Calu3 (cell line): ENCODE measurements around the gene MAP2K2. TPM values are rescaled to one million over a fixed set of nuclear protein-coding genes. Genes with fewer than 3 reads are reported as not detected.

Source experiments
- BruUV-seq: library from RNA; stranded (reverse); fragments of 400-500 nt; replicated peaks from 2 replicates; lab custom pipeline; 2021; lab: Mats Ljungman, UMichigan
- CTCF ChIA-PET: fragments of 300-600 bp; sonication (Branson Sonifier 250); formaldehyde crosslinking; loops from one replicate; lab custom pipeline; 2022; ENCODE audit warnings: antibody characterized with exemption; lab: Charles Lee
- DNase-seq: peaks from one replicate; pipeline ENCODE4 v3.0.0; 2022
- H3K27ac Mint-ChIP-seq: one replicate; pipeline ENCODE4 v1.8.0; 2022; ENCODE audit warnings: mixed read lengths; ENCODE audit not compliant: unreplicated experiment
- H3K27me3 Mint-ChIP-seq: one replicate; pipeline ENCODE4 v1.8.0; 2022; ENCODE audit warnings: mixed read lengths; ENCODE audit not compliant: unreplicated experiment
- H3K36me3 Mint-ChIP-seq: one replicate; pipeline ENCODE4 v1.8.0; 2022; ENCODE audit warnings: mild to moderate bottlenecking, moderate library complexity, mixed read lengths; ENCODE audit not compliant: insufficient read depth, unreplicated experiment
- H3K4me1 Mint-ChIP-seq: one replicate; pipeline ENCODE4 v1.8.0; 2022; ENCODE audit warnings: mild to moderate bottlenecking, low read depth, mixed read lengths; ENCODE audit not compliant: unreplicated experiment
- H3K4me3 Mint-ChIP-seq: one replicate; pipeline ENCODE4 v1.8.0; 2022; ENCODE audit warnings: mild to moderate bottlenecking, low read depth, moderate library complexity, mixed read lengths; ENCODE audit not compliant: unreplicated experiment
- H3K9me3 Mint-ChIP-seq: one replicate; pipeline ENCODE4 v1.8.0; 2022; ENCODE audit warnings: low read depth, mixed read lengths; ENCODE audit not compliant: unreplicated experiment
- intact Hi-C: fragments of 100-400 bp; cut with micrococcal nuclease; formaldehyde crosslinking; loops from one replicate; pipeline ENCODE4 v1.10.0; 2022; ENCODE audit not compliant: unreplicated experiment
- total RNA-seq: library from RNA; stranded (reverse); gene quantifications from 2 replicates; pipeline ENCODE4 v1.2.3, GENCODE V29; 2022
- TF ChIP-seq, protein P1 (sequence below): fragments of 200-600 bp; IDR thresholded peaks from one replicate; pipeline ENCODE4 v1.8.0; 2022; ENCODE audit warnings: antibody characterized with exemption; ENCODE audit not compliant: unreplicated experiment

MAP2K2 gene
- total RNA-seq, 1 experiment from 2014 or later, result 114 TPM

DNA sequence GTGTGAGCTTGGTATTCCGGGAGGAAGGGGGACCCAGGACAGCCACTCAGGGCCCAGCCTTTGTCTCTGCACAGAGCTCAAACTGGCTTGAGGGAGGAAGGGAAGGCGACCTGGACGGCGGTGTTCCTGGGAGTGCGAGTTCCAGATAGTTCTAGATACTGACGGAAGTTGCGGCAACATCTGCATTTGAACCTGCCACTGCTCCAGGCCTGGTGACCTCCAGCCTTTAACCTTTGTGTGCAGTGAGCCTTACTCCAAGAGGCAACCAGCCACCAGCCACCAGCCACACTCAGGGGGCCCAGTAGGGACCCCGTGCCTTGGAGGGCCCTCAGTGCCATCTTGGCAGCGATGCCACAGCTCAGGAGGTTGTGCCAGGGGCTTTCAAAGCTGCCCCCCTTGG lies 41.8 kb downstream of the MAP2K2 start:
- DNase-seq, result no peak
- no peaks in the 10 kb centered on the region for H3K9me3 Mint-ChIP-seq
- no peaks in the 10 kb centered on the region for H3K27me3 Mint-ChIP-seq
- no peak overlapping the region for H3K4me3 Mint-ChIP-seq
- intact Hi-C loops, result no loop called here
- TF ChIP-seq, protein P1, sequence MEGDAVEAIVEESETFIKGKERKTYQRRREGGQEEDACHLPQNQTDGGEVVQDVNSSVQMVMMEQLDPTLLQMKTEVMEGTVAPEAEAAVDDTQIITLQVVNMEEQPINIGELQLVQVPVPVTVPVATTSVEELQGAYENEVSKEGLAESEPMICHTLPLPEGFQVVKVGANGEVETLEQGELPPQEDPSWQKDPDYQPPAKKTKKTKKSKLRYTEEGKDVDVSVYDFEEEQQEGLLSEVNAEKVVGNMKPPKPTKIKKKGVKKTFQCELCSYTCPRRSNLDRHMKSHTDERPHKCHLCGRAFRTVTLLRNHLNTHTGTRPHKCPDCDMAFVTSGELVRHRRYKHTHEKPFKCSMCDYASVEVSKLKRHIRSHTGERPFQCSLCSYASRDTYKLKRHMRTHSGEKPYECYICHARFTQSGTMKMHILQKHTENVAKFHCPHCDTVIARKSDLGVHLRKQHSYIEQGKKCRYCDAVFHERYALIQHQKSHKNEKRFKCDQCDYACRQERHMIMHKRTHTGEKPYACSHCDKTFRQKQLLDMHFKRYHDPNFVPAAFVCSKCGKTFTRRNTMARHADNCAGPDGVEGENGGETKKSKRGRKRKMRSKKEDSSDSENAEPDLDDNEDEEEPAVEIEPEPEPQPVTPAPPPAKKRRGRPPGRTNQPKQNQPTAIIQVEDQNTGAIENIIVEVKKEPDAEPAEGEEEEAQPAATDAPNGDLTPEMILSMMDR, result no peak
- no peak overlapping the region for H3K27ac Mint-ChIP-seq
- H3K4me1 Mint-ChIP-seq, result no peaks in the 10 kb centered on the region
- CTCF ChIA-PET, result no interaction called here
- no TSS peak for BruUV-seq
- peaks cover 5% of the 10 kb centered on the region for H3K36me3 Mint-ChIP-seq

- CTCF ChIA-PET, result no interaction called here
- no peak overlapping the region for H3K27ac Mint-ChIP-seq
- H3K4me1 Mint-ChIP-seq, result no peaks in the 10 kb centered on the region
- peaks cover 4% of the 10 kb centered on the region for H3K36me3 Mint-ChIP-seq
- DNase-seq, result no peak
- H3K9me3 Mint-ChIP-seq, result no peaks in the 10 kb centered on the region
- no peak overlapping the region for H3K4me3 Mint-ChIP-seq
- intact Hi-C loops, result no loop called here
- TF ChIP-seq, protein P1, result no peak
- H3K27me3 Mint-ChIP-seq, result no peaks in the 10 kb centered on the region
- BruUV-seq, result no TSS peak
Observed at GRCh38 chr19:4081441-4082129, 42.3 kb downstream of the MAP2K2 start.

- intact Hi-C loops, result no loop called here
- CTCF ChIA-PET, result no interaction called here
- DNase-seq, result no peak
- Mint-ChIP-seq H3K27me3 (no peaks in the 10 kb centered on the region), H3K4me3 (no peak overlapping the region), H3K27ac (no peak overlapping the region), H3K4me1 (no peaks in the 10 kb centered on the region), H3K36me3 (no peaks in the 10 kb centered on the region), H3K9me3 (no peaks in the 10 kb centered on the region)
- TF ChIP-seq, protein P1, result no peak
- no TSS peak for BruUV-seq
Observed at GRCh38 chr19:4080473-4080872, 43.4 kb downstream of the MAP2K2 start.

DNA sequence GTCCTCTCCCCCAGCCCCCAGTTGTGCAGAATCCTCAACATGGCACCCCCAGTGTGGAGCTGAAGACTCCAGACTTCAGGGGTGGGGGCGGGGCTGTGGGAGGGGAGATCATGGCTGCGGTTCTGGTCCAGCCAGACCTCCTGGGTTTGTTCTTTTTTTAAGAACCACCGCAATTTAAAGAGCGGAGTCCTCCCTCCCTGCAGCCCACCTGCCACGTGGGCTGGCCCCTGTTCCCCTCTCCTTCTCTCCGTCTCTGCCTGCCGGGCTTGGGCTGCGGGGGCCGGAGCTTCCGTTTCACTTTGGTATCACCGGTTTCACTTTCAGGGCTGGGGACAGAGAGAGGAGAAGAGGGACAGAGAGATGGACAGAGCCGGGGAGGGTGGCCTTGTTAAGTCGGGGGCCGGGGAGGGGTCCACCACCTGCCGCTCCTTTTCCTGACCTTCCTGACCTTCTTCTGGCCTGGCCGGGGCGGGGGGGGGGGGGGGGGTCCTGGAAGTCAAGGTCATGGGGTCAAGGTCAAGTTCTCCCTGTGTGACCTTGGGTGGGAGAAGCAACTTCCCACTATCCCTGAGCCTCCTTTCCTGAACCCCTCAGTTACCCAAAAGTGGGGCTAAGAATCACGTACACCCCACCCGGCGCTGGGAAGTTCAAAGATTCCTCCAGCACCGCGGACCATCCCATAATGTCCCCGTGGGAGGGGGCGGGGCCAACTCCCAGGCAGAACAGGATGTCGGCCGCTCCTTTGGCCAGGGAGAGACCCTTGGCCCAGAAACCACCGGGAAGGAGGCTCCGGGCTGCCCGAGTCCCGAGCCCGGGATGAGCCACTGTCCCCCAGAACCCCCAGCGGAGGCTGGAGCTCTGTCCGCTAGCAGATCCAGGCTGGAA lies 45.9 kb downstream of the MAP2K2 start:
- H3K4me3 Mint-ChIP-seq, result peak overlapping the region; percentile 58
- intact Hi-C loops, result no loop called here

More for the DNA sequence above, 45.9 kb downstream of the MAP2K2 start:
- no peaks in the 10 kb centered on the region for H3K36me3 Mint-ChIP-seq
- H3K27me3 Mint-ChIP-seq, result no peaks in the 10 kb centered on the region
- no peaks in the 10 kb centered on the region for H3K9me3 Mint-ChIP-seq
- no peak overlapping the region for H3K27ac Mint-ChIP-seq
- peak; percentile 54 for DNase-seq
- CTCF ChIA-PET, result no interaction called here
- TF ChIP-seq, protein P1, result no peak
- BruUV-seq, result no TSS peak
- H3K4me1 Mint-ChIP-seq, result no peaks in the 10 kb centered on the region
